Measurements from ENCODE around the gene RNF44.

Gene RNF44

DNA sequence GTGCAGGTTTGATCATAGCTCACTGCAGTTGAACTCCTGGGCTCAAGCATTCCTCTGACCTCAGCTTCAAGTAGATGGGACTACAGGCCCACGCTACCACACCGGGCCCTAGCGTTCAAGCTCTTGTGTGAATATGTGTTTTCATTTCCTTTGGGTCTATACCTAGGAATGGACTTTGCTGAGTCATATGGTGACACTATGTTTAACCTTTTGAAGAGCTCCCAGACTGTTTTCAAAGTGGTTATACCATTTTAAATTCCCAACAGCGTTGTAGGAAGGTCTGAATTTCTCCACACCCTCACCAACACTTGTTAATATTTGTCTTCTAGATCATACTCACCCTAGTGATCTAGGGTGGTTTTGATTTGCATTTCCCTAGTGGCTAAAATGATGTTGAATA is 55.5 kb downstream of the RNF44 start:
- TF ChIP-seq CTCF (IDR thresholded peaks at IDR 0.05; ENCODE audit: low read depth, low read length): no peak
- no peak overlapping the region for H3K4me3 ChIP-seq (ENCODE audit: low read depth, low read length)
- no peaks in the 10 kb centered on the region for H3K9me3 ChIP-seq
- H3K36me3 ChIP-seq: peaks cover 29% of the 10 kb centered on the region
- no peak for DNase-seq
- no peaks in the 10 kb centered on the region for H3K27me3 ChIP-seq
- H3K4me1 ChIP-seq: no peaks in the 10 kb centered on the region

Measured in BE2C (cell line).